GM12892 (cell line): ENCODE results near the gene PFKFB3.
"Not testable (repeated sequence)": the region's sequence is repeated elsewhere in the genome, so short reads cannot be mapped to it uniquely, and the experiment has no call there.

Experiments used
- DNase-seq: peaks from one replicate; pipeline ENCODE4 v3.0.0; 2011; ENCODE audit not compliant: insufficient read length
- FAIRE-seq: peaks from 2 replicates; lab custom pipeline; 2011; peaks lifted over from hg19 to GRCh38; lab: Jason Lieb, UNC
- POLR2A ChIP-seq: IDR thresholded peaks from 2 replicates; pipeline ENCODE4 v1.6.1; 2011; ENCODE audit warnings: low read depth, low read length, control low read depth
- POLR2AphosphoS5 ChIP-seq: IDR thresholded peaks from 2 replicates; pipeline ENCODE4 v1.6.1; 2011; ENCODE audit warnings: low read depth, low read length, control low read depth
- TAF1 ChIP-seq: IDR thresholded peaks from 2 replicates; pipeline ENCODE4 v1.6.1; 2011; ENCODE audit warnings: low read depth, mild to moderate bottlenecking, control low read depth, low read length, borderline replicate concordance

Gene PFKFB3

GRCh38 chr10:6195846-6196245 lies 6.9 kb upstream of the PFKFB3 start:
- DNase-seq: no peak
- no peak for FAIRE-seq
- no peak for TF ChIP-seq POLR2A
- TF ChIP-seq TAF1: no peak
- no peak for TF ChIP-seq POLR2AphosphoS5

- FAIRE-seq, DNase-seq: not testable (repeated sequence)
Observed at GRCh38 chr10:6196524-6196923, 6.2 kb upstream of the PFKFB3 start.

- DNase-seq (no peak), FAIRE-seq (no peak)
- TF ChIP-seq POLR2AphosphoS5: no peak
- no peak for TF ChIP-seq POLR2A
- no peak for TF ChIP-seq TAF1
Observed at GRCh38 chr10:6197321-6197720, 5.4 kb upstream of the PFKFB3 start.

- FAIRE-seq (no peak), DNase-seq (no peak)
- TF ChIP-seq POLR2A (no peak), TAF1 (no peak), POLR2AphosphoS5 (no peak)
Observed at GRCh38 chr10:6198171-6198570, 4.6 kb upstream of the PFKFB3 start.

GRCh38 chr10:6199131-6199733 lies 3.5 kb upstream of the PFKFB3 start:
- FAIRE-seq (no peak), DNase-seq (no peak)
- TF ChIP-seq TAF1 (no peak), POLR2A (no peak), POLR2AphosphoS5 (no peak)

GRCh38 chr10:6200440-6200733 lies 2.3 kb upstream of the PFKFB3 start:
- TF ChIP-seq POLR2AphosphoS5 (no peak), POLR2A (no peak), TAF1 (no peak)
- FAIRE-seq (no peak), DNase-seq (no peak)

DNA sequence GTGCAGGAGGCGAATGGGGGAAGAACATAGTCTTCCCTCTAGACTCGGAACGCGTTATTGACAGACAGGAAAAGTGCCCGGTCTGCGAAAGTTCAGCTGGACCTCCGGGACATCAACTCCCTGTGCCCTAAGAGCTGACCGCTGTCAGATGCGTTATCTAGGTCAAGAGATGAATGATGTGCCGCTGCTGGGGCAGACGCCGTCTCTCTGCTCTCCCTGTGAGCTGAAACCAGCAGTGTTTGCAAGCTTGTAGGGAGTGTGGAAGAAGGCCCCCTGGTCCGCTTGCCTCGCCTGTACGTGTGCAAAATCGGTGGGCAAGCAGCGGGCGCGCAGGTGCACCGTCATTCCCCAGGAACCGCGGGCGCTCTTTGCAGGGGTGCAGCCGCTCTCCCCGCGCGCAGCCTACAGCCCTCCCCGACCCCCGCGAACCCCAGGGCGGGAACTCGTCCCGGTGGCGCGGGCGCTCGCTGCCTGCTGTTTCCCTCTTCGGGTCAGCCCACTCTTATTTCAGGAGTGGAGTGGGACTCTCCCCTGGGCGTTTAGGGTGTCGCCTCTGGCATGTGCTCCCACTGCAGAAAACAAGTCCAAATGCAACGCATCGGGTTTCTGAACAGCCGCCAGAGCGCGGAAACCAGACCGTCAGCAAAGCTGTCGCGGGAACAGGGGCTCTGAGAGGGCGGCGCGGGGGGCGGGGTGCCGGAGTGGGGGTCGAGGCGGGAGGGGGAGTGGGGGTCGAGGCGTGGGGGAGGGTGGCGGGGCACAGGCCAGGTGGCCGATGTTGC lies 1.8 kb upstream of the PFKFB3 start:
- no peak for TF ChIP-seq TAF1
- no peak for TF ChIP-seq POLR2A
- no peak for TF ChIP-seq POLR2AphosphoS5
- peak; percentile 82 for FAIRE-seq
- DNase-seq: no peak

DNA sequence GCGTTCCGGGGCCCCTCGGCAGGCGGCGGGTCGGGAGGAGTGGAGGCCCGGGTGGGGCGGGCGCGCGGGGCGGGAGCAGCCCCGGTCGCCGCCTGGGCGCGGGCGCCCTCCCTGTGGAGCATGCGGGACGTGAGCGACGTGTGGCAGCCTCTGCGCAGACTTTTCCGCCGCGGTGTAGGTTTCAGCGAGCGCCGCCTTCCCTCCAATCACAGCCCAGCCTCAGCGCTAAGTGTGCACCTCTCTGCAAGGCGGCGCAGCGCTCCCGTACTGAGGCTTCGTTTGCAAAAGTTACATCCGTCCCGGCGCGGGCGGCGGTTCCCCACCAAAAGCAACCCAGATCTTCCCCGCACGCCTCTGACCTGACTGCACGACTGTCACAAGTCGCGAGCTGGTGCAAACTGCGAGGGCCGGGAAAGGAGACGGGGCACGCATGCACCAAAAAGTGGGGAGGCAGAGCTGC lies 1.2 kb upstream of the PFKFB3 start:
- DNase-seq (peak; percentile 61), FAIRE-seq (peak; percentile 73)

GRCh38 chr10:6202098-6202683 lies 541 bp upstream of the PFKFB3 start:
- no peak for TF ChIP-seq POLR2A
- FAIRE-seq (peak; percentile 30), DNase-seq (no peak)

More for the DNA sequence above, 1.2 kb upstream of the PFKFB3 start:
- TF ChIP-seq TAF1: no peak

- FAIRE-seq (peak; percentile 74), DNase-seq (peak; percentile 62)
- no peak for TF ChIP-seq POLR2A
- TF ChIP-seq TAF1: no peak
- no peak for TF ChIP-seq POLR2AphosphoS5
Observed at GRCh38 chr10:6203331-6204062, 765 bp downstream of the PFKFB3 start.

DNA sequence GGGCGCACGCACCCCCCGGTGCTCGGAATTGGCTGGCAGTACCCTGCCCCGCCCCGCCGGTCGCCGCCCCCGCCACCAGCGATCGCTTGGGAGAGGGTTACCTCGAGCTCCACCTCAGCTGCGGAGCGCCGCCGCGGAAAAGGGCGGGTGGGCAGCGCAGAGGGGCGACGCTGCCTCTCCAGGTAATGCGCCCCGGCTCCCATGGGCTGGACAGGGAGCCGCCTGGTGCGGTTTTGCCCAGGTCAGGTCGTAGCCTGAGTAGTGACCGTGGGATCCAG lies 1.3 kb downstream of the PFKFB3 start:
- TF ChIP-seq POLR2AphosphoS5 (no peak), TAF1 (no peak), POLR2A (no peak)
- DNase-seq (no peak), FAIRE-seq (no peak)
